Activated naive CD8-positive, alpha-beta T cell treated with anti-CD3 and anti-CD28 coated beads for 36 hours (primary cell): Measurements from ENCODE around the gene UBR1. TPM values are rescaled to one million over a fixed set of nuclear protein-coding genes. Genes with fewer than 3 reads are reported as not detected.

Experiments used
- DNase-seq: peaks from one replicate; pipeline ENCODE4 v3.0.0; 2021
- H3K27ac Mint-ChIP-seq: one replicate; pipeline ENCODE4 v1.8.0; 2022; ENCODE audit warnings: mild to moderate bottlenecking, moderate library complexity, mixed read lengths
- H3K27me3 Mint-ChIP-seq: one replicate; pipeline ENCODE4 v1.8.0; 2022; ENCODE audit warnings: mild to moderate bottlenecking, mixed read lengths
- H3K36me3 Mint-ChIP-seq: one replicate; pipeline ENCODE4 v1.8.0; 2021; ENCODE audit warnings: mild to moderate bottlenecking, mixed read lengths
- H3K4me1 Mint-ChIP-seq: one replicate; pipeline ENCODE4 v1.8.0; 2021; ENCODE audit warnings: mixed read lengths
- H3K4me3 Mint-ChIP-seq: one replicate; pipeline ENCODE4 v1.8.0; 2022; ENCODE audit warnings: mild to moderate bottlenecking, moderate library complexity, mixed read lengths
- H3K9me3 Mint-ChIP-seq: one replicate; pipeline ENCODE4 v1.8.0; 2022; ENCODE audit warnings: mixed read lengths
- total RNA-seq, 2 experiments: library from RNA; stranded (reverse); gene quantifications; one replicate each; pipeline ENCODE4 v1.2.3, GENCODE V29; 2021

The UBR1 gene
- total RNA-seq, 2 experiments from 2014 or later: 27.5 to 31.3 TPM

GRCh38 chr15:43126356-43126755 is 20.5 kb upstream of the UBR1 start:
- Mint-ChIP-seq H3K27me3 (no peaks in the 10 kb centered on the region), H3K9me3 (peaks cover 4% of the 10 kb centered on the region), H3K36me3 (peaks cover 2% of the 10 kb centered on the region), H3K27ac (no peak overlapping the region), H3K4me1 (peaks cover 14% of the 10 kb centered on the region), H3K4me3 (no peak overlapping the region)
- no peak for DNase-seq

GRCh38 chr15:43125100-43125661 is 19.3 kb upstream of the UBR1 start:
- Mint-ChIP-seq H3K27me3 (no peaks in the 10 kb centered on the region), H3K4me3 (no peak overlapping the region), H3K4me1 (peaks cover 14% of the 10 kb centered on the region), H3K36me3 (peaks cover 2% of the 10 kb centered on the region), H3K27ac (no peak overlapping the region), H3K9me3 (peaks cover 4% of the 10 kb centered on the region)
- DNase-seq: no peak

DNA sequence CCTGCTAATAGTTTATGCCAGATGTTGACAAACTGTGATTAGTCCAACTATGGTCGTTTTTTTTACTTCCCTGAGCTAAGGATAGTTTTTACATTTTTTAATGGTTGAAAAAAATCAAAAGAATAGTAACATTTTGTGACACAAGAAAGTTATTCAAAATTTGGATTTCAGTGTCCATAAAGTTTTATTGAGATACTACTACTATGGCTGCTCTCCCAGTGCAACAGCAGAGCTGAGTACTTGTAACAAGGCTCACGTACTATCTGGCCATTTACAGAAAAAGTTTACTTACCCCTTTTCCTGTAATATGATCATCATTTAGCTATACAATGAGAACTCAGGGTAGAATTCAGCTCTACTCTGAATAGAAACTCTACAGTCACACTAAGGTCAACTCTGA is 16.0 kb upstream of the UBR1 start:
- peaks cover 8% of the 10 kb centered on the region for H3K27me3 Mint-ChIP-seq
- no peak overlapping the region for H3K27ac Mint-ChIP-seq
- H3K4me1 Mint-ChIP-seq: peaks cover 21% of the 10 kb centered on the region
- H3K9me3 Mint-ChIP-seq: no peaks in the 10 kb centered on the region
- H3K36me3 Mint-ChIP-seq: no peaks in the 10 kb centered on the region
- no peak for DNase-seq
- no peak overlapping the region for H3K4me3 Mint-ChIP-seq

- H3K4me1 Mint-ChIP-seq: peaks cover 21% of the 10 kb centered on the region
Observed at GRCh38 chr15:43118829-43119228, 13.0 kb upstream of the UBR1 start.

GRCh38 chr15:43118286-43118685 is 12.4 kb upstream of the UBR1 start:
- DNase-seq: no peak
- peaks cover 18% of the 10 kb centered on the region for H3K4me1 Mint-ChIP-seq
- H3K9me3 Mint-ChIP-seq: no peaks in the 10 kb centered on the region
- no peaks in the 10 kb centered on the region for H3K36me3 Mint-ChIP-seq
- no peak overlapping the region for H3K27ac Mint-ChIP-seq
- no peak overlapping the region for H3K4me3 Mint-ChIP-seq
- peaks cover 12% of the 10 kb centered on the region for H3K27me3 Mint-ChIP-seq

More at GRCh38 chr15:43118829-43119228, 13.0 kb upstream of the UBR1 start:
- Mint-ChIP-seq H3K27me3 (peaks cover 12% of the 10 kb centered on the region), H3K36me3 (no peaks in the 10 kb centered on the region), H3K27ac (no peak overlapping the region), H3K9me3 (no peaks in the 10 kb centered on the region), H3K4me3 (no peak overlapping the region)
- DNase-seq: no peak

DNA sequence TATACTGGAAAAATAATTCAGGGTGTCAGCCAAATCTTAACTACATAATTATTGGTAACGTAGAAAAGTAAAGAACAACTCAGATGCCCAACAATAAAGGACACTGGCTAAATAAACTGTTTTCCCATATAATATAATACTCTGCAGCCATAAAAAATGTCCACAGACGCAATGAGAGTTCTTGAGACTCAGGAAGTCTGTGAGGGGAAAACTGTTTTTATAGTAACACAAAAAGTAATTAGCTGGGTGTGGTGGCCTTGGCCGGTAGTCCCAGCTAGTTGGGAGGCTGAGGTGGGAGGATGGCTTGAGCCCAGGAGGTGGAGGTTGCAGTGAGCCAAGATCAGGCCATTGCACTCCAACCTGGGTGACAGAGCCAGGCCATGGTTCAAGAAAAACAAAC is 5.5 kb upstream of the UBR1 start:
- Mint-ChIP-seq H3K36me3 (no peaks in the 10 kb centered on the region), H3K4me3 (no peak overlapping the region), H3K27me3 (peaks cover 4% of the 10 kb centered on the region), H3K4me1 (peaks cover 3% of the 10 kb centered on the region), H3K9me3 (no peaks in the 10 kb centered on the region), H3K27ac (no peak overlapping the region)
- DNase-seq: no peak

- Mint-ChIP-seq H3K36me3 (peaks cover 17% of the 10 kb centered on the region), H3K27me3 (no peaks in the 10 kb centered on the region), H3K4me3 (no peak overlapping the region), H3K27ac (no peak overlapping the region), H3K4me1 (peaks cover 22% of the 10 kb centered on the region), H3K9me3 (no peaks in the 10 kb centered on the region)
- no peak for DNase-seq
Observed at GRCh38 chr15:43107751-43108150, 1.9 kb upstream of the UBR1 start.

- no peak for DNase-seq
- Mint-ChIP-seq H3K36me3 (peaks cover 26% of the 10 kb centered on the region), H3K27ac (peak overlapping the region; percentile 95), H3K27me3 (no peaks in the 10 kb centered on the region), H3K9me3 (no peaks in the 10 kb centered on the region), H3K4me1 (peaks cover 30% of the 10 kb centered on the region), H3K4me3 (peak overlapping the region; percentile 85)
Observed at GRCh38 chr15:43106486-43106829, 620 bp upstream of the UBR1 start.

DNA sequence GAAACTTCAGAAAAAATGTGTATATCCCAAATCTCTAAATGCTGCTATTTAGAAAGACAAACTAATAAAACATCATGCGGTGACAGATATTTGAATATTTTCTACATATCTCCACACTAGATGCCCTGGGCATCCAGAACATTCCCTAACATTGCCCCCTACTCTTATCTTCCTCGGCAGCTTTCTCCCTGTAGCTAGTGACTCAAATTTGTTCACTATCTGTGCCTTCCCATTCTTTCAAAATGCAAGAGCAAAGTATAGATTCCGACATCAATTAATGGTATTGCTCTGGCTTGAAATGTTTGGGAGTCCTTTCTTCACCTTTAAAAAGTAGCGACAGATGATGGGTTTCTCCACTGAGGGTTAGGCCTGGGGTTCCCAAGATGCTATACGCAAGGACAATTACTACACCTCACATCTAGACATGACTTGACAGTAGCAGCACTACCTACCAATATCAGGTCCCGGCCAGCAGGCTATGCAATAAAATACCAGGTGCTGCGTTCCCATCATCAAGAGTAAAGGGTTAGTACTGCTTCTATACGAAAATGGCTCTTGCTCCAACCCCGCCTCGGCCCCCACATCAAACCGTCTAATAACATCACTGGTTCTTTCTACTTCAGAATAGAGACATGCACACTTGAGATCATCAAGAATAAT is 631 bp downstream of the UBR1 start:
- H3K4me1 Mint-ChIP-seq: peaks cover 42% of the 10 kb centered on the region
- peak overlapping the region; percentile 85 for H3K4me3 Mint-ChIP-seq
- peak; percentile 17 for DNase-seq
- H3K36me3 Mint-ChIP-seq: peaks cover 37% of the 10 kb centered on the region
- no peaks in the 10 kb centered on the region for H3K9me3 Mint-ChIP-seq
- peak overlapping the region; percentile 95 for H3K27ac Mint-ChIP-seq
- no peaks in the 10 kb centered on the region for H3K27me3 Mint-ChIP-seq

- Mint-ChIP-seq H3K27ac (no peak overlapping the region), H3K4me1 (peaks cover 46% of the 10 kb centered on the region)
- DNase-seq: no peak
Observed at GRCh38 chr15:43104426-43104825, 1.4 kb downstream of the UBR1 start.

GRCh38 chr15:43103907-43104306 is 1.9 kb downstream of the UBR1 start:
- no peak overlapping the region for H3K4me3 Mint-ChIP-seq

More at GRCh38 chr15:43104426-43104825, 1.4 kb downstream of the UBR1 start:
- Mint-ChIP-seq H3K9me3 (no peaks in the 10 kb centered on the region), H3K27me3 (no peaks in the 10 kb centered on the region), H3K36me3 (peaks cover 43% of the 10 kb centered on the region), H3K4me3 (peak overlapping the region; percentile 59)

DNA sequence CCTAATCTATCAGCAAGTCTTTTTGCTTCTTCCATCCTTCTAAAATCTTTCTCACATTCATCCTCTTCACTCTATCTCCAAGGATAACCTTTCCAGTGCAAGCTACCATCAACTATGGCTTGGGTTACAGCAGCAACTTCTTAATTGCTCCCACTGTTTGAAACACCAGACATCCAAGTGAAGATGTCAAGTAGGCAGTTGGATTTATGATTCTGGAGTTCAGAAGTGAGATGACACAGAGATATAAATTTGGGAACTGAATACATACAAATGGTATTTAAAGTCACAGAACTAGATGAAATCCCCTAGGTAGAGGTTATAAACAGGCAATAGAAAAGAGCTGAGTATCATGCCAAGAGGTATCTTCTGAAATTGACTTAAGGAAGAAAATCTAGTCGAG is 3.7 kb downstream of the UBR1 start:
- Mint-ChIP-seq H3K27ac (peak overlapping the region; percentile 10), H3K4me3 (no peak overlapping the region), H3K36me3 (peaks cover 49% of the 10 kb centered on the region), H3K9me3 (no peaks in the 10 kb centered on the region), H3K4me1 (peaks cover 52% of the 10 kb centered on the region), H3K27me3 (no peaks in the 10 kb centered on the region)
- no peak for DNase-seq

More at GRCh38 chr15:43103907-43104306, 1.9 kb downstream of the UBR1 start:
- Mint-ChIP-seq H3K27ac (no peak overlapping the region), H3K9me3 (no peaks in the 10 kb centered on the region), H3K36me3 (peaks cover 43% of the 10 kb centered on the region), H3K27me3 (no peaks in the 10 kb centered on the region), H3K4me1 (peaks cover 46% of the 10 kb centered on the region)
- no peak for DNase-seq

- Mint-ChIP-seq H3K27me3 (no peaks in the 10 kb centered on the region), H3K36me3 (peaks cover 54% of the 10 kb centered on the region), H3K27ac (peak overlapping the region; percentile 30), H3K9me3 (no peaks in the 10 kb centered on the region), H3K4me3 (no peak overlapping the region), H3K4me1 (peaks cover 55% of the 10 kb centered on the region)
- DNase-seq: no peak
Observed at GRCh38 chr15:43100971-43101370, 4.9 kb downstream of the UBR1 start.

DNA sequence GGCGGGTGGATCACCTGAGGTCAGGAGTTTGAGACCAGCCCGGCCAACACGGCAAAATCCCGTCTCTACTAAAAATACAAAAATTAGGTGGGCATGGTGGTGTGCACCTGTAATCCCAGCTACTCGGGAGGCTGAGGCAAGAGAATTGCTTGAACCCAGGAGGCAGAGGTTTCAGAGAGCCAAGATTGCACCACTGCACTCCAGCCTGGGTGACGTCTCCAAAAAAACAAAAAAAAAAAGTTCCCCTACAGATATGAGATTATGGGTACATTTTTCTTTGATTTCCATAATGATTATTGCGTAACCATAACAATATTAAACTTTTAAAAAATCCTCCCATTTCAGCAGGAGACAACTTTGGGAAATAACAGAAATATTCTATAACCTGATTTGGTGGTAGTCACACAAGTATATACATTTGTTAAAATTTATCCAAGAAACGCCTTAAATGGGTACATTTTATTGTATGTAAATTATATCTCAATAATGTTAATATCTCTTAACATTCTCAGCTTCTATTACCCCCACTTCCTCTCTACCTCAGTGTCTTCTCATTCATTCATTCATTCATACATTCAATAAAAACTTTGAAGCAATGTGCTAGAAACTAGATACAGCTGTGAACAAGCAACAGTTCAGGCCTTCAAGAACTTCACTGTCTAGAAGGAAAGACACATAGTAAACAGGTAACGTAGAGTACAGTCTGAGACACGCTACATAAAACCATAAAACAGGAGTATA is 6.6 kb downstream of the UBR1 start:
- no peak overlapping the region for H3K27ac Mint-ChIP-seq
- H3K36me3 Mint-ChIP-seq: peaks cover 56% of the 10 kb centered on the region

GRCh38 chr15:43096411-43096810 is 9.4 kb downstream of the UBR1 start:
- Mint-ChIP-seq H3K4me3 (no peak overlapping the region), H3K27ac (no peak overlapping the region), H3K36me3 (peaks cover 40% of the 10 kb centered on the region), H3K9me3 (no peaks in the 10 kb centered on the region), H3K4me1 (peaks cover 47% of the 10 kb centered on the region), H3K27me3 (no peaks in the 10 kb centered on the region)
- DNase-seq: no peak

More for the DNA sequence above, 6.6 kb downstream of the UBR1 start:
- Mint-ChIP-seq H3K27me3 (no peaks in the 10 kb centered on the region), H3K4me1 (peaks cover 65% of the 10 kb centered on the region), H3K9me3 (no peaks in the 10 kb centered on the region), H3K4me3 (no peak overlapping the region)
- no peak for DNase-seq
